Hepatocyte (in vitro differentiated cells): Measurements from ENCODE around the gene KANSL2.
"Not testable (repeated sequence)": the region's sequence is repeated elsewhere in the genome, so short reads cannot be mapped to it uniquely, and the experiment has no call there.

Source experiments
- EZH2 ChIP-seq: fragments of 200-600 bp; sonication (generic); IDR thresholded peaks from 2 replicates; pipeline ENCODE4 v1.6.1; 2016; ENCODE audit warnings: antibody characterized with exemption, mild to moderate bottlenecking, borderline replicate concordance
- EZH2phosphoT487 ChIP-seq: fragments of 200-600 bp; sonication (generic); IDR thresholded peaks from one replicate; pipeline ENCODE4 v1.6.1; 2018; ENCODE audit warnings: antibody characterized with exemption, mild to moderate bottlenecking, low read depth, moderate library complexity; ENCODE audit not compliant: unreplicated experiment, severe bottlenecking
- TF ChIP-seq, protein P1 (sequence below): fragments of 200-600 bp; sonication (generic); IDR thresholded peaks from 2 replicates; pipeline ENCODE4 v1.5.1; 2016; ENCODE audit warnings: antibody characterized with exemption, mild to moderate bottlenecking; ENCODE audit not compliant: poor library complexity

DNA sequence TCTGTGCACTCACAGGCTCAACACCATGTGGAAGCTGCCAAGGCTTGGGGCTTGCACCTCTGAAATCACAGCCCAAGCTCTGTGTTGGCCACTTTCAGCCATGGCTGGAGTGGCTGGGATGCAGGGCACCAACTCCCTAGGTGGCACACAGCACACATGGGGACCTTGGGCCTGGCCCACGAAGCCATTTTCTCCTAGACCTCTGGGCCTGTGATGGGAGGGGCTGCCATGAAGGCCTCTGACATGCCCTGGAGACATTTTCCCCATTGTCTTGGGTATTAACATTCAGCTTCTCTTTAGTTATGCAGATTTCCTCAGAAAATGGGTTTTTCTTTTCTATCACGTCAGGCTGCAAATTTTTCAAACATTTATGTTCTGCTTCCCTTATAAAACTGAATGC lies 38.1 kb upstream of the KANSL2 start:
- TF ChIP-seq, protein P1, sequence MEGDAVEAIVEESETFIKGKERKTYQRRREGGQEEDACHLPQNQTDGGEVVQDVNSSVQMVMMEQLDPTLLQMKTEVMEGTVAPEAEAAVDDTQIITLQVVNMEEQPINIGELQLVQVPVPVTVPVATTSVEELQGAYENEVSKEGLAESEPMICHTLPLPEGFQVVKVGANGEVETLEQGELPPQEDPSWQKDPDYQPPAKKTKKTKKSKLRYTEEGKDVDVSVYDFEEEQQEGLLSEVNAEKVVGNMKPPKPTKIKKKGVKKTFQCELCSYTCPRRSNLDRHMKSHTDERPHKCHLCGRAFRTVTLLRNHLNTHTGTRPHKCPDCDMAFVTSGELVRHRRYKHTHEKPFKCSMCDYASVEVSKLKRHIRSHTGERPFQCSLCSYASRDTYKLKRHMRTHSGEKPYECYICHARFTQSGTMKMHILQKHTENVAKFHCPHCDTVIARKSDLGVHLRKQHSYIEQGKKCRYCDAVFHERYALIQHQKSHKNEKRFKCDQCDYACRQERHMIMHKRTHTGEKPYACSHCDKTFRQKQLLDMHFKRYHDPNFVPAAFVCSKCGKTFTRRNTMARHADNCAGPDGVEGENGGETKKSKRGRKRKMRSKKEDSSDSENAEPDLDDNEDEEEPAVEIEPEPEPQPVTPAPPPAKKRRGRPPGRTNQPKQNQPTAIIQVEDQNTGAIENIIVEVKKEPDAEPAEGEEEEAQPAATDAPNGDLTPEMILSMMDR, result not testable (repeated sequence)
- not testable (repeated sequence) for TF ChIP-seq EZH2phosphoT487, EZH2
